Activated CD4-positive, alpha-beta T cell treated with anti-CD3 and anti-CD28 coated beads, Interleukin-2, amount 10 ng/mL, durations not matched to agents 7 days and 5 days (primary cell): ENCODE results near the gene HYOU1. TPM values are rescaled to one million over a fixed set of nuclear protein-coding genes. Genes with fewer than 3 reads are reported as not detected.
"Not testable (repeated sequence)": the region's sequence is repeated elsewhere in the genome, so short reads cannot be mapped to it uniquely, and the experiment has no call there.

Experiments used
- CTCF ChIA-PET: fragments of 350-600 bp; sonication (Branson Sonifier 250); formaldehyde crosslinking; loops from one replicate; lab custom pipeline; 2021; ENCODE audit warnings: antibody characterized with exemption; lab: Charles Lee
- POLR2A ChIA-PET: fragments of 350-600 bp; sonication (Branson Sonifier 250); formaldehyde crosslinking; loops from one replicate; lab custom pipeline; 2021; ENCODE audit warnings: antibody characterized with exemption; lab: Charles Lee
- DNase-seq: peaks from one replicate; pipeline ENCODE4 v3.0.0-alpha.2; 2020
- H3K27ac Mint-ChIP-seq: one replicate; pipeline ENCODE4 v1.8.0; 2021; ENCODE audit warnings: mild to moderate bottlenecking, moderate library complexity, mixed read lengths
- H3K27me3 Mint-ChIP-seq: one replicate; pipeline ENCODE4 v1.8.0; 2021; ENCODE audit warnings: mixed read lengths
- H3K36me3 Mint-ChIP-seq: one replicate; pipeline ENCODE4 v1.8.0; 2021; ENCODE audit warnings: low read depth, mixed read lengths
- H3K4me1 Mint-ChIP-seq: one replicate; pipeline ENCODE4 v1.8.0; 2021; ENCODE audit warnings: mixed read lengths
- H3K4me3 Mint-ChIP-seq: one replicate; pipeline ENCODE4 v1.8.0; 2021; ENCODE audit warnings: mild to moderate bottlenecking, moderate library complexity, mixed read lengths
- H3K9me3 Mint-ChIP-seq: one replicate; pipeline ENCODE4 v1.8.0; 2021; ENCODE audit warnings: mixed read lengths
- total RNA-seq, 2 experiments: library from RNA; stranded (reverse); gene quantifications; one replicate each; pipeline ENCODE4 v1.2.3, GENCODE V29; 2021

Gene HYOU1
- total RNA-seq, 2 experiments from 2014 or later, result 117 to 119 TPM

GRCh38 chr11:119081682-119082260 lies 24.8 kb upstream of the HYOU1 start:
- Mint-ChIP-seq H3K9me3 (no peaks in the 10 kb centered on the region), H3K36me3 (peaks cover 39% of the 10 kb centered on the region), H3K27ac (no peak overlapping the region), H3K4me1 (peaks cover 20% of the 10 kb centered on the region), H3K4me3 (no peak overlapping the region), H3K27me3 (no peaks in the 10 kb centered on the region)
- ChIA-PET CTCF (interaction anchor here (0.8 to 1.3 kb wide), 2 partner anchors 9 to 51 kb away, joined by 3 read pairs; partner anchors contain the start of gene SLC37A4), POLR2A (no interaction called here)
- no peak for DNase-seq

DNA sequence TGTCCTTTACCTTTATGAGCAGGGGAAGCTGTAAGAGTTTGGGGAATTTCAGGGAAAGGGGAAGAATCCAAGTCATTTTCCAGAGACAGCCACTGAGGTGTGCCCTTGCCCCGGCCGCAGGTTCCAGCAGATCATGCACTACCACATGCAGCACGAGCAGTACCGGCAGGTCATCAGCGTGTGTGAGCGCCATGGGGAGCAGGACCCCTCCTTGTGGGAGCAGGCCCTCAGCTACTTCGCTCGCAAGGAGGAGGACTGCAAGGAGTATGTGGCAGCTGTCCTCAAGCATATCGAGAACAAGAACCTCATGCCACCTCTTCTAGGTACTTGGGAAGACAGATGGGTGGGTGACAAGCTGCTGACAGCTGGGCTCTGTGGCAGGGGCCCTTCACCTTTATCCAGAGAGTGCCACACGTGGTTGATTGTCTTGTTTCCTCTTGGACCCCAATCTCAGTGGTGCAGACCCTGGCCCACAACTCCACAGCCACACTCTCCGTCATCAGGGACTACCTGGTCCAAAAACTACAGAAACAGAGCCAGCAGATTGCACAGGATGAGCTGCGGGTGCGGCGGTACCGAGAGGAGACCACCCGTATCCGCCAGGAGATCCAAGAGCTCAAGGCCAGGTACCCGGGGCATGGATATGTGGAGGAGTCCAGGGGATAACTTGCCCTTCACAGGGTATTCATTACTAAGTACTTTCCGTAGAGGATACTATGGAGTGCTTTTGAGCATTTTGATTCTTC lies 21.8 kb upstream of the HYOU1 start:
- CTCF ChIA-PET, result interaction anchor here (0.6 to 2.0 kb wide), 4 partner anchors 12 to 90 kb away, joined by 3 to 5 read pairs (median 4); partner anchors contain the start of gene NLRX1
- no peaks in the 10 kb centered on the region for H3K9me3 Mint-ChIP-seq
- no peaks in the 10 kb centered on the region for H3K27me3 Mint-ChIP-seq
- H3K27ac Mint-ChIP-seq, result no peak overlapping the region
- POLR2A ChIA-PET, result interaction anchor here (1.4 kb wide), 1 partner anchor 11 kb away, joined by 3 read pairs; the partner anchor contains the start of gene VPS11
- no peak overlapping the region for H3K4me3 Mint-ChIP-seq
- H3K36me3 Mint-ChIP-seq, result peaks cover 44% of the 10 kb centered on the region
- H3K4me1 Mint-ChIP-seq, result no peaks in the 10 kb centered on the region
- DNase-seq, result no peak

DNA sequence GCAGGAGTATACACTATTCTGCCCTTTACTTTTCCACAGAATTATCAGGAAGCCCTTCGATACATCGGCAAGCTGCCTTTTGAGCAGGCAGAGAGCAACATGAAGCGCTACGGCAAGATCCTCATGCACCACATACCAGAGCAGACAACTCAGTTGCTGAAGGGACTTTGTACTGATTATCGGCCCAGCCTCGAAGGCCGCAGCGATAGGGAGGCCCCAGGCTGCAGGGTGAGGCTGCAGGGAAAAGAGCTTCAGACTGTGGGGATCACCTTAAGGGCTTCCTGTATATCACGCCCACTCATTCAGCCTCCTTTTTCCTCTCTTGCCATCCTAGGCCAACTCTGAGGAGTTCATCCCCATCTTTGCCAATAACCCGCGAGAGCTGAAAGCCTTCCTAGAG lies 20.8 kb upstream of the HYOU1 start:
- ChIA-PET CTCF (interaction anchor here (1.1 to 2.0 kb wide), 3 partner anchors 11 to 91 kb away, joined by 3 to 5 read pairs (median 4); partner anchors contain the start of gene NLRX1), POLR2A (interaction anchor here (1.4 kb wide), 1 partner anchor 10 kb away, joined by 3 read pairs; the partner anchor contains the start of gene VPS11)
- Mint-ChIP-seq H3K27ac (no peak overlapping the region), H3K27me3 (no peaks in the 10 kb centered on the region), H3K36me3 (peaks cover 53% of the 10 kb centered on the region), H3K4me1 (no peaks in the 10 kb centered on the region), H3K4me3 (no peak overlapping the region), H3K9me3 (no peaks in the 10 kb centered on the region)
- DNase-seq, result no peak

DNA sequence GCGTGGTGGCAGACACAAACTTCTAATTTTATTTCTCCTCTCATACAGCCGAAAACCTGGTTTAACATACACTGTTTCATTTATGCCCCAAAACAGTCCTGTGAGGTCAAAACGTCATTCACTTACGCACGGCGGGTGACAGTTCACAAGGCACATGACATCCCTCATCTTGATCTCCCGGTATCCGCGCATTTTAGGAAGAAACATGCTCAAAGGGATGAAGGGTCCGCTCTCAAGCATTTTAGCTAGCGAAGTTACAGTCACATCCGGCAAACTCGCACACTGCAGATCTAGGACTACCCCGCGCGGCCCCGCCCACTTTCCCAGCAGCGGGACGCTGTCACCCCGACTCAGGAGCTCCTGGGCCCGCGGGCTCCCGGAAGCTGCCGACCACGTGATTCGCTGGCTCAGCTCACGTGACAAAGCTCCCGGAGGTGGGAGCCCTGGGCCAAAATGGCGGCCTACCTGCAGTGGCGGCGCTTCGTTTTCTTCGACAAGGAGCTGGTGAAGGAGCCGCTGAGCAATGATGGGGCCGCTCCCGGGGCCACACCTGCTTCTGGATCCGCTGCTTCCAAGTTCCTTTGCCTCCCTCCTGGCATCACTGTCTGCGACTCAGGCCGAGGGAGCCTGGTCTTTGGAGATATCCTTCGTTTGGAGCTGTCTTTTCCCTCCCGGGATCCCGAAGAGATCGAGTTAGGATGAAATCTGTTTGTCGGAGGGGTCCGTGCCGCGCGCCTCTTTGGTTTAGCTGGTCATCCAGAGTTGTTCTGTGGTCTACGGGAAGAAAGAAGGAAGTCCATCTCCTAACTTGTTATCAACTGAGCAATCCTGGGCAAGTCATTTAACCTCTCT lies 10.6 kb upstream of the HYOU1 start, which contains the start of gene VPS11:
Gene VPS11 (plus strand): TSS at position 448 of the 852 bp plus-strand sequence. CDS start 6 bp downstream, at position 454.
- Mint-ChIP-seq H3K4me3 (peak within 1 kb of the TSS; percentile 96), H3K27ac (peak within 1 kb of the TSS; percentile 98), H3K27me3 (no peaks in the 10 kb centered on the region), H3K36me3 (peaks cover 15% of the 10 kb centered on the region), H3K4me1 (peaks cover 36% of the 10 kb centered on the region), H3K9me3 (no peaks in the 10 kb centered on the region)
- ChIA-PET POLR2A (interaction anchor here (0.7 to 1.3 kb wide), 5 partner anchors 9 to 101 kb away, joined by 3 to 8 read pairs (median 4); partner anchors contain the start of gene HYOU1), CTCF (interaction anchor here (0.5 to 1.9 kb wide), 12 partner anchors 11 to 257 kb away, joined by 3 to 5 read pairs (median 4); partner anchors contain the start of genes CBL, DPAGT1 and HYOU1)
- peak; percentile 99 for DNase-seq

GRCh38 chr11:119065369-119065768 lies 8.4 kb upstream of the HYOU1 start:
- Mint-ChIP-seq H3K4me1 (peaks cover 36% of the 10 kb centered on the region), H3K27ac (no peak overlapping the region), H3K9me3 (no peaks in the 10 kb centered on the region), H3K4me3 (peak overlapping the region; percentile 96), H3K27me3 (no peaks in the 10 kb centered on the region), H3K36me3 (peaks cover 12% of the 10 kb centered on the region)
- DNase-seq, result peak; percentile 73
- ChIA-PET POLR2A (interaction anchor here (0.6 kb wide), 1 partner anchor 20 kb away, joined by 3 read pairs; no protein-coding TSS in a partner anchor), CTCF (interaction anchor here (1.0 to 1.6 kb wide), 4 partner anchors 17 to 42 kb away, joined by 3 to 4 read pairs (median 4); partner anchors contain the start of gene C2CD2L)

- H3K4me3 Mint-ChIP-seq, result no peak overlapping the region
- no peaks in the 10 kb centered on the region for H3K9me3 Mint-ChIP-seq
- ChIA-PET POLR2A (no interaction called here), CTCF (interaction anchor here (0.9 kb wide), 1 partner anchor 260 kb away, joined by 3 read pairs; no protein-coding TSS in a partner anchor)
- no peak overlapping the region for H3K27ac Mint-ChIP-seq
- no peak for DNase-seq
- H3K4me1 Mint-ChIP-seq, result peaks cover 33% of the 10 kb centered on the region
- peaks cover 3% of the 10 kb centered on the region for H3K36me3 Mint-ChIP-seq
- no peaks in the 10 kb centered on the region for H3K27me3 Mint-ChIP-seq
These were observed 5.8 kb upstream of the HYOU1 start for GRCh38 chr11:119062779-119063178.

GRCh38 chr11:119061256-119061655 lies 4.3 kb upstream of the HYOU1 start:
- CTCF ChIA-PET, result interaction anchor here (0.6 to 1.1 kb wide), 3 partner anchors 41 to 67 kb away, joined by 3 read pairs; no protein-coding TSS in a partner anchor
- H3K4me3 Mint-ChIP-seq, result no peak overlapping the region
- H3K27me3 Mint-ChIP-seq, result no peaks in the 10 kb centered on the region
- no peak overlapping the region for H3K27ac Mint-ChIP-seq
- no peak for DNase-seq
- H3K4me1 Mint-ChIP-seq, result peaks cover 27% of the 10 kb centered on the region
- peaks cover 5% of the 10 kb centered on the region for H3K36me3 Mint-ChIP-seq
- POLR2A ChIA-PET, result no interaction called here
- H3K9me3 Mint-ChIP-seq, result no peaks in the 10 kb centered on the region

DNA sequence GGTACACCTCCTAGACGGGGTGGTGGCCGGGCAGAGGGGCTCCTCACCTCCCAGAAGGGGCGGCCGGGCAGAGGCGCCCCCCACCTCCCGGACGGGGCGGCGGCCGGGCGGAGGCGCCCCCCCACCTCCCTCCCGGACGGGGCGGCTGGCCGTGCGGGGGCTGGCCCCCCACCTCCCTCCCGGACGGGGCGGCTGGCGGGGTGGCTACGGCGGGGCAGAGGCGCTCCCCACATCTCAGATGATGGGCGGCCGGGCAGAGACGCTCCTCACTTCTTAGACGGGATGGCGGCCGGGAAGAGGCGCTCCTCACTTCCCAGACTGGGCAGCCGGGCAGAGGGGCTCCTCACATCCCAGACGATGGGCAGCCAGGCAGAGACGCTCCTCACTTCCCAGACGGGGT lies 2.1 kb upstream of the HYOU1 start:
- H3K4me1 Mint-ChIP-seq, result peaks cover 29% of the 10 kb centered on the region
- DNase-seq, CTCF ChIA-PET, H3K9me3 Mint-ChIP-seq, H3K27ac Mint-ChIP-seq, H3K27me3 Mint-ChIP-seq, POLR2A ChIA-PET, H3K4me3 Mint-ChIP-seq: not testable (repeated sequence)
- peaks cover 21% of the 10 kb centered on the region for H3K36me3 Mint-ChIP-seq

DNA sequence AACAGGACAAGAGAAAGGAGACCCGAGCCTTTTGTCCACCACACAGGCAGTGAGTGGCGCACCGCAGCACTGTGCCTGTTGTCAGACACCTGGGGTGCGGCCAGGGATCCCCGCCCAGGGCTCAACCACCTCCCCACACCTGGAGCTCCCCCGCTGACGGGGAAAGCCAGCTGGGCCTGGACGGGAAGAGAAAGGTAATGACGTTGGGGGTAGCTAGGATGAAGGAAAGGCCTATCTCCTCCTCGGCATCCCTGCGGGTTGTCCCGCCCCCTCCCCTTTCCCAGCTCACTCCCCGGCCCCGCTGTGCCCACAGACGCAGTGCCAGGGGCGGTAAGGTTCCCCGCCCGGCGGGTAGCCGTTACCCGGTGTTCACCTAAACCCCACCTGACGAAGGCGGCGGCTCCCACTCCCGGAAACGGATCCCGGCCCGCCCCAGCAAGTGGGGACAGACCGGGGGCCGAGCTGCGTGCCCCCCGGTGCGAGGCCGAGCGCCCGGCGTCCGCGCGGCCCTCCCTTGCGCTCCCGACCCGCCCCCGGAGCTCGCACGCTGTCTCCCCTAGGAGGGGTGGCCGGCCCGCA lies 495 bp downstream of the HYOU1 start:
- Mint-ChIP-seq H3K36me3 (peaks cover 43% of the 10 kb centered on the region), H3K9me3 (no peaks in the 10 kb centered on the region)
- POLR2A ChIA-PET, result interaction anchor here (1.7 kb wide), 1 partner anchor 11 kb away, joined by 8 read pairs; the partner anchor contains the start of gene VPS11

GRCh38 chr11:119055901-119056300 lies 1.1 kb downstream of the HYOU1 start:
- no peaks in the 10 kb centered on the region for H3K9me3 Mint-ChIP-seq
- peaks cover 39% of the 10 kb centered on the region for H3K4me1 Mint-ChIP-seq
- no peaks in the 10 kb centered on the region for H3K27me3 Mint-ChIP-seq
- peak overlapping the region; percentile 97 for H3K4me3 Mint-ChIP-seq
- CTCF ChIA-PET, result interaction anchor here (0.6 to 3.4 kb wide), 8 partner anchors 8 to 282 kb away, joined by 3 to 15 read pairs (median 4); partner anchors contain the start of gene SLC37A4
- POLR2A ChIA-PET, result interaction anchor here (1.7 kb wide), 1 partner anchor 11 kb away, joined by 8 read pairs; the partner anchor contains the start of gene VPS11
- peak; percentile 16 for DNase-seq
- peak overlapping the region; percentile 89 for H3K27ac Mint-ChIP-seq
- peaks cover 48% of the 10 kb centered on the region for H3K36me3 Mint-ChIP-seq

More for the DNA sequence above, 495 bp downstream of the HYOU1 start:
- peaks cover 39% of the 10 kb centered on the region for H3K4me1 Mint-ChIP-seq
- CTCF ChIA-PET, result interaction anchor here (0.6 to 3.4 kb wide), 8 partner anchors 9 to 281 kb away, joined by 3 to 15 read pairs (median 4); partner anchors contain the start of genes SLC37A4 and VPS11
- no peaks in the 10 kb centered on the region for H3K27me3 Mint-ChIP-seq
- H3K27ac Mint-ChIP-seq, result peak overlapping the region; percentile 98
- peak overlapping the region; percentile 97 for H3K4me3 Mint-ChIP-seq
- peak; percentile 49 for DNase-seq

DNA sequence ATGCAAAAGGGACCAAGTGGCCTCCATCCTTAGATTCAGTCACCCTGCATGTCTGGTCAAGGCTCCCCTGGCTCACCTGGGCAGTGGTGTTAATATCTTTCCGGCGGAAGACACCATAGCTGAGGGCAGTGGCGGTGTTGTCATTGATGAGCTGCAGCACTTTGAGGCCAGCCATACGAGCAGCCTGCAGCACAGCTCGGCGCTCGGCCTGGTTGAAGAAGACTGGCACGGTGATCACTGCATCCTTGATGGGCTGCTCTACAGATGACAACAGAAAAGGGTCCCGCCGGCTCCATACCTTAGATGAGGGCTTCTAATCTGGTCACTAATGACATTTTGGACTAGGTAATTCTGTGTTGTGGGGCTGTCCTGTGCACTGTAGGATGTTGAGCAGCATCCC lies 2.6 kb downstream of the HYOU1 start:
- H3K4me1 Mint-ChIP-seq, result peaks cover 44% of the 10 kb centered on the region
- H3K27ac Mint-ChIP-seq, result no peak overlapping the region
- peak overlapping the region; percentile 16 for H3K4me3 Mint-ChIP-seq
- H3K36me3 Mint-ChIP-seq, result peaks cover 57% of the 10 kb centered on the region
- POLR2A ChIA-PET, result no interaction called here
- DNase-seq, result no peak
- H3K9me3 Mint-ChIP-seq, result no peaks in the 10 kb centered on the region
- CTCF ChIA-PET, result interaction anchor here (0.8 to 3.4 kb wide), 4 partner anchors 13 to 644 kb away, joined by 3 to 15 read pairs (median 4); partner anchors contain the start of genes SLC37A4 and VPS11
- no peaks in the 10 kb centered on the region for H3K27me3 Mint-ChIP-seq
